Measurements from ENCODE around the gene GNG7. TPM values are rescaled to one million over a fixed set of nuclear protein-coding genes. Genes with fewer than 3 reads are reported as not detected.

Gene GNG7
- total and polyA plus RNA-seq, 10 of the 15 experiments (the other 5 are each of a cell fraction or from before 2014, with no cell fraction given): 1.9 to 13.6 (median 6.5) TPM

- Histone ChIP-seq H3K4me3 (no peak overlapping the region), H3K4me1 (ENCODE audit: control insufficient read depth, insufficient read depth, low read length) (peaks cover 54% of the 10 kb centered on the region), H3K36me3 (ENCODE audit: control insufficient read depth in 2 of 2, insufficient read depth in 2 of 2, low read length in 1 of 2) (0 out of 4 replicates have a peak, but pooled peaks cover 0 to 3% of the 10 kb centered on the region in 2 experiments), H4K20me1 (ENCODE audit: control insufficient read depth, insufficient read depth) (no peaks in the 10 kb centered on the region), H3K27me3 (replicated peaks in 1 of 2; ENCODE audit: control insufficient read depth in 2 of 2, insufficient read depth in 2 of 2, low read length in 1 of 2) (no peaks in the 10 kb centered on the region), H2AFZ (ENCODE audit: control insufficient read depth, low read depth, low read length) (no peak overlapping the region), H3K4me2 (ENCODE audit: control insufficient read depth, insufficient read depth) (no peak overlapping the region), H3K9ac (ENCODE audit: control insufficient read depth, insufficient read depth, low read length) (no peak overlapping the region), H3K27ac (ENCODE audit: control insufficient read depth, insufficient read depth) (no peak overlapping the region), H3K79me2 (ENCODE audit: control insufficient read depth, insufficient read depth, low read length) (peaks cover 4% of the 10 kb centered on the region), H3K9me3 (replicated peaks; ENCODE audit: control insufficient read depth, insufficient read depth, low read length) (peaks cover 18% of the 10 kb centered on the region)
- SMC1A ChIA-PET (ENCODE audit: uncharacterized antibody, unreplicated experiment): interaction anchor here (1.8 to 2.7 kb wide), 3 partner anchors 7 to 19 kb away, joined by 5 to 15 read pairs (median 7); no protein-coding TSS in a partner anchor
- POLR2A ChIA-PET: interaction anchor here (1.2 kb wide), 1 partner anchor 9 kb away, joined by 3 read pairs; no protein-coding TSS in a partner anchor
- CTCF ChIA-PET: interaction anchor here (0.9 to 21.7 kb wide), 3 partner anchors 4 to 19 kb away, joined by 3 to 318 read pairs (median 318); no protein-coding TSS in a partner anchor
- in situ Hi-C loops (cut with MboI): no loop called here
- BruUV-seq (replicated peaks): no TSS peak
- TF ChIP-seq SMC3 (IDR thresholded peaks at IDR 0.05; ENCODE audit: borderline replicate concordance, low read length) (no peak), CBX5 (IDR thresholded peaks at IDR 0.05; ENCODE audit: low read depth) (no peak), IRF5 (IDR thresholded peaks at IDR 0.05; ENCODE audit: borderline replicate concordance) (no peak), SUPT20H (IDR thresholded peaks at IDR 0.05; ENCODE audit: borderline replicate concordance, control insufficient read depth, low read depth, low read length) (no peak), PBX3 (IDR thresholded peaks at IDR 0.05; ENCODE audit: insufficient replicate concordance, low read depth, low read length) (no peak), POLR2AphosphoS2 (IDR thresholded peaks at IDR 0.05; ENCODE audit: low read depth, low read length) (no peak)
- TF ChIP-seq, protein P1, sequence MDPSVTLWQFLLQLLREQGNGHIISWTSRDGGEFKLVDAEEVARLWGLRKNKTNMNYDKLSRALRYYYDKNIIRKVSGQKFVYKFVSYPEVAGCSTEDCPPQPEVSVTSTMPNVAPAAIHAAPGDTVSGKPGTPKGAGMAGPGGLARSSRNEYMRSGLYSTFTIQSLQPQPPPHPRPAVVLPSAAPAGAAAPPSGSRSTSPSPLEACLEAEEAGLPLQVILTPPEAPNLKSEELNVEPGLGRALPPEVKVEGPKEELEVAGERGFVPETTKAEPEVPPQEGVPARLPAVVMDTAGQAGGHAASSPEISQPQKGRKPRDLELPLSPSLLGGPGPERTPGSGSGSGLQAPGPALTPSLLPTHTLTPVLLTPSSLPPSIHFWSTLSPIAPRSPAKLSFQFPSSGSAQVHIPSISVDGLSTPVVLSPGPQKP (IDR thresholded peaks at IDR 0.05; ENCODE audit: low read depth, low read length): no peak
- TF ChIP-seq, protein P2, sequence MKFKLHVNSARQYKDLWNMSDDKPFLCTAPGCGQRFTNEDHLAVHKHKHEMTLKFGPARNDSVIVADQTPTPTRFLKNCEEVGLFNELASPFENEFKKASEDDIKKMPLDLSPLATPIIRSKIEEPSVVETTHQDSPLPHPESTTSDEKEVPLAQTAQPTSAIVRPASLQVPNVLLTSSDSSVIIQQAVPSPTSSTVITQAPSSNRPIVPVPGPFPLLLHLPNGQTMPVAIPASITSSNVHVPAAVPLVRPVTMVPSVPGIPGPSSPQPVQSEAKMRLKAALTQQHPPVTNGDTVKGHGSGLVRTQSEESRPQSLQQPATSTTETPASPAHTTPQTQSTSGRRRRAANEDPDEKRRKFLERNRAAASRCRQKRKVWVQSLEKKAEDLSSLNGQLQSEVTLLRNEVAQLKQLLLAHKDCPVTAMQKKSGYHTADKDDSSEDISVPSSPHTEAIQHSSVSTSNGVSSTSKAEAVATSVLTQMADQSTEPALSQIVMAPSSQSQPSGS (IDR thresholded peaks at IDR 0.05; ENCODE audit: low read length): no peak
- FAIRE-seq: no peak
- RAD21 ChIA-PET (ENCODE audit: unreplicated experiment): interaction anchor here (2.1 kb wide), 1 partner anchor 18 kb away, joined by 5 read pairs; no protein-coding TSS in a partner anchor
- intact Hi-C loops (cut with micrococcal nuclease; ENCODE audit: unreplicated experiment): loop anchor here (10.0 kb wide), 1 partner anchor 465 kb away; the partner anchor contains the start of gene DOT1L
- no peak for ATAC-seq
- 97% methylated on average over 16 of the region's 16 CpGs for WGBS (ENCODE audit: insufficient coverage, insufficient replicate concordance, low lambda C conversion rate, missing lambda C conversion rate)
- no peak for DNase-seq (ENCODE audit: low read depth, low spot score)
Measured at GRCh38 chr19:2629491-2630351, 72.8 kb downstream of the GNG7 start.

All from GM12878 (cell line).